Endothelial cell of umbilical vein (primary cell): ENCODE data around the gene PLXNA4. TPM values are rescaled to one million over a fixed set of nuclear protein-coding genes. Genes with fewer than 3 reads are reported as not detected.

Experiments used
- BruUV-seq: library from RNA; stranded (reverse); fragments of 400-500 nt; replicated peaks from 2 replicates; lab custom pipeline; 2021; lab: Mats Ljungman, UMichigan
- CTCF ChIA-PET: fragments of 300-600, 350-600 bp; sonication (Branson Sonifier 250); formaldehyde crosslinking; loops from one replicate; lab custom pipeline; 2021; ENCODE audit warnings: antibody characterized with exemption, inconsistent platforms; lab: Charles Lee
- POLR2A ChIA-PET: fragments of 300-600, 350-600 bp; sonication (Branson Sonifier 250); formaldehyde crosslinking; loops from one replicate; lab custom pipeline; 2021; ENCODE audit warnings: antibody characterized with exemption, inconsistent platforms; lab: Charles Lee
- DNase-seq: peaks from one replicate; pipeline ENCODE4 v3.0.0-alpha.2; 2011; ENCODE audit warnings: low read depth, low spot score
- FAIRE-seq: peaks from 2 replicates; lab custom pipeline; 2011; peaks lifted over from hg19 to GRCh38; lab: Jason Lieb, UNC
- H2AFZ ChIP-seq: 2 replicates; pipeline ENCODE4 v1.6.0; 2012; ENCODE audit warnings: low read depth, low read length, control low read depth, inconsistent platforms
- H3K27ac ChIP-seq: 2 replicates; pipeline ENCODE4 v1.5.1; 2011; ENCODE audit warnings: low read depth, mild to moderate bottlenecking, control low read depth, low read length, moderate library complexity; ENCODE audit not compliant: insufficient read depth
- H3K27me3 ChIP-seq, 2 experiments: 2 replicates each; pipeline versions ENCODE4 v1.6.0 to v1.6.1; 2011; ENCODE audit warnings: low read length in 2 of 2, mixed read lengths in 1 of 2; ENCODE audit not compliant: control insufficient read depth in 2 of 2, insufficient read depth in 2 of 2
- H3K36me3 ChIP-seq, 2 experiments: 2 replicates in 1 of 2; 3 replicates in 1 of 2; pipeline ENCODE4 v1.5.1; 2011; ENCODE audit warnings: low read length in 2 of 2, mild to moderate bottlenecking in 1 of 2, moderate library complexity in 1 of 2; ENCODE audit not compliant: control insufficient read depth in 2 of 2, insufficient read depth in 2 of 2; ENCODE audit errors: extremely low read depth in 1 of 2
- H3K4me1 ChIP-seq: 3 replicates; pipeline ENCODE4 v1.5.1; 2011; ENCODE audit warnings: mild to moderate bottlenecking, low read length; ENCODE audit not compliant: control insufficient read depth, insufficient read depth; ENCODE audit errors: extremely low read depth
- H3K4me2 ChIP-seq: 2 replicates; pipeline ENCODE4 v1.6.1; 2011; ENCODE audit warnings: low read length, control low read depth, mixed read lengths; ENCODE audit not compliant: insufficient read depth
- H3K4me3 ChIP-seq, 3 experiments: fragments of 200-600 bp in 1 of 3; sonication (generic), shearing (Covaris generic) in 1 of 3; replicated peaks in 1 of 3; 2 replicates each; pipeline ENCODE4 v1.5.1; 2011 to 2016; ENCODE audit warnings: control low read depth in 3 of 3, low read length in 3 of 3, mild to moderate bottlenecking in 2 of 3, inconsistent platforms in 1 of 3, low read depth in 1 of 3, moderate library complexity in 1 of 3; ENCODE audit not compliant: insufficient read depth in 1 of 3
- H3K79me2 ChIP-seq: 2 replicates; pipeline ENCODE4 v1.6.0; 2012; ENCODE audit warnings: low read length, inconsistent platforms; ENCODE audit not compliant: control insufficient read depth, insufficient read depth
- H3K9ac ChIP-seq: replicated peaks from 2 replicates; pipeline ENCODE3; 2011; ENCODE audit warnings: low read length, control low read depth; ENCODE audit not compliant: insufficient read depth; ENCODE audit errors: extremely low read depth
- H3K9me1 ChIP-seq: replicated peaks from 3 replicates; pipeline ENCODE4 v1.6.0; 2011; ENCODE audit warnings: mild to moderate bottlenecking, low read length; ENCODE audit not compliant: control insufficient read depth, insufficient read depth; ENCODE audit errors: extremely low read depth
- H3K9me3 ChIP-seq: replicated peaks from 2 replicates; pipeline ENCODE4 v1.5.1; 2012; ENCODE audit warnings: low read length, inconsistent platforms; ENCODE audit not compliant: control insufficient read depth, insufficient read depth
- H4K20me1 ChIP-seq: replicated peaks from 2 replicates; pipeline ENCODE3; 2011; ENCODE audit warnings: mild to moderate bottlenecking, low read length; ENCODE audit not compliant: control insufficient read depth, insufficient read depth; ENCODE audit errors: extremely low read depth
- EZH2 ChIP-seq: IDR thresholded peaks from 2 replicates; pipeline ENCODE4 v1.6.1; 2012; ENCODE audit warnings: borderline replicate concordance, low read depth, mild to moderate bottlenecking, moderate library complexity, low read length, inconsistent platforms; ENCODE audit not compliant: severe bottlenecking
- FOS ChIP-seq: IDR thresholded peaks from 2 replicates; pipeline ENCODE4 v1.6.1; 2011; ENCODE audit warnings: mild to moderate bottlenecking, low read length, moderate library complexity, borderline replicate concordance; ENCODE audit not compliant: insufficient read depth
- GATA2 ChIP-seq: IDR thresholded peaks from 2 replicates; pipeline ENCODE4 v1.7.0; 2011; ENCODE audit warnings: low read depth, mild to moderate bottlenecking, moderate library complexity, mixed read lengths, low read length; ENCODE audit not compliant: insufficient read length, insufficient read depth
- JUN ChIP-seq: IDR thresholded peaks from 2 replicates; pipeline ENCODE4 v1.6.1; 2011; ENCODE audit warnings: borderline replicate concordance, low read depth; ENCODE audit not compliant: insufficient read length, insufficient read depth
- MAX ChIP-seq: IDR thresholded peaks from 2 replicates; pipeline ENCODE4 v1.6.1; 2011; ENCODE audit not compliant: insufficient read depth, insufficient read length
- MYC ChIP-seq: IDR thresholded peaks from one replicate; pipeline ENCODE4 v1.6.1; 2011; ENCODE audit warnings: mild to moderate bottlenecking, low read depth, low read length
- POLR2A ChIP-seq: IDR thresholded peaks from 2 replicates; pipeline ENCODE4 v1.6.1; 2012; ENCODE audit warnings: low read depth, mild to moderate bottlenecking, control low read depth, low read length
- POLR2AphosphoS5 ChIP-seq: IDR thresholded peaks from 2 replicates; pipeline ENCODE4 v1.6.1; 2012; ENCODE audit warnings: low read depth, mild to moderate bottlenecking, control low read depth, low read length, moderate library complexity; ENCODE audit not compliant: insufficient read depth
- dilution Hi-C: fragments of 300-500 bp; cut with MboI; formaldehyde crosslinking; loops from one replicate; pipeline ENCODE4 v1.15.0; 2019; ENCODE audit warnings: low sequenced_read_pairs; ENCODE audit not compliant: extremely low pct_ligation_motif_present
- intact Hi-C: fragments of 100-400 bp; cut with micrococcal nuclease; formaldehyde crosslinking; loops from one replicate; pipeline ENCODE4 v1.10.0; 2022
- polyA plus RNA-seq, 4 experiments: library from polyadenylated mRNA; depleted of rRNA in 3 of 4; stranded (reverse) in 3 of 4; unstranded in 1 of 4; fragments of >200 nt; gene quantifications; 2 replicates each; pipeline versions ENCODE4 v1.2.1 to v1.2.3, GENCODE V29; 2011 to 2012; ENCODE audit warnings: missing spikeins in 1 of 4
- total RNA-seq: library from RNA; stranded (reverse); gene quantifications from 2 replicates; pipeline ENCODE4 v1.2.3, GENCODE V29; 2021
- TF ChIP-seq, protein P1 (sequence below), 2 donors: IDR thresholded peaks; 1 replicate in 1 of 2; 2 replicates in 1 of 2; pipeline ENCODE4 v1.5.1; 2011; ENCODE audit warnings: low read length in 2 of 2, mild to moderate bottlenecking in 2 of 2, moderate library complexity in 2 of 2, control low read depth in 1 of 2, inconsistent platforms in 1 of 2, low read depth in 1 of 2; ENCODE audit not compliant: insufficient read depth in 1 of 2; ENCODE audit errors: extremely low read depth in 1 of 2

The PLXNA4 gene
- total and polyA plus RNA-seq, 2 donors (not counting 3 experiments of a cell fraction or from before 2014, with no cell fraction given), result 12.1 to 20.4 TPM

GRCh38 chr7:132276976-132277725 lies 299.1 kb downstream of the PLXNA4 start:
- ChIA-PET CTCF (interaction anchor here (1.2 kb wide), 1 partner anchor 19 kb away, joined by 4 read pairs; no protein-coding TSS in a partner anchor), POLR2A (no interaction called here)
- Histone ChIP-seq H3K36me3 (no peaks in the 10 kb centered on the region), H3K27ac (no peak overlapping the region), H2AFZ (no peak overlapping the region), H3K79me2 (no peaks in the 10 kb centered on the region), H3K4me3 (no peak overlapping the region), H4K20me1 (no peaks in the 10 kb centered on the region), H3K27me3 (no peaks in the 10 kb centered on the region), H3K9me3 (no peaks in the 10 kb centered on the region), H3K9ac (no peak overlapping the region), H3K4me1 (no peaks in the 10 kb centered on the region), H3K9me1 (no peaks in the 10 kb centered on the region), H3K4me2 (no peak overlapping the region)
- no peak for FAIRE-seq
- no TSS peak for BruUV-seq
- TF ChIP-seq POLR2AphosphoS5 (no peak), EZH2 (no peak), GATA2 (no peak), POLR2A (no peak), MAX (no peak), MYC (no peak), FOS (no peak), JUN (no peak)
- TF ChIP-seq, protein P1, sequence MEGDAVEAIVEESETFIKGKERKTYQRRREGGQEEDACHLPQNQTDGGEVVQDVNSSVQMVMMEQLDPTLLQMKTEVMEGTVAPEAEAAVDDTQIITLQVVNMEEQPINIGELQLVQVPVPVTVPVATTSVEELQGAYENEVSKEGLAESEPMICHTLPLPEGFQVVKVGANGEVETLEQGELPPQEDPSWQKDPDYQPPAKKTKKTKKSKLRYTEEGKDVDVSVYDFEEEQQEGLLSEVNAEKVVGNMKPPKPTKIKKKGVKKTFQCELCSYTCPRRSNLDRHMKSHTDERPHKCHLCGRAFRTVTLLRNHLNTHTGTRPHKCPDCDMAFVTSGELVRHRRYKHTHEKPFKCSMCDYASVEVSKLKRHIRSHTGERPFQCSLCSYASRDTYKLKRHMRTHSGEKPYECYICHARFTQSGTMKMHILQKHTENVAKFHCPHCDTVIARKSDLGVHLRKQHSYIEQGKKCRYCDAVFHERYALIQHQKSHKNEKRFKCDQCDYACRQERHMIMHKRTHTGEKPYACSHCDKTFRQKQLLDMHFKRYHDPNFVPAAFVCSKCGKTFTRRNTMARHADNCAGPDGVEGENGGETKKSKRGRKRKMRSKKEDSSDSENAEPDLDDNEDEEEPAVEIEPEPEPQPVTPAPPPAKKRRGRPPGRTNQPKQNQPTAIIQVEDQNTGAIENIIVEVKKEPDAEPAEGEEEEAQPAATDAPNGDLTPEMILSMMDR (IDR thresholded peaks at IDR 0.05; ENCODE audit: extremely low read depth in 1 of 2, insufficient read depth in 1 of 2, low read depth in 1 of 2, low read length in 2 of 2), result no peak
- intact Hi-C loops, result no loop called here
- dilution Hi-C loops, result no loop called here
- no peak for DNase-seq
